Measurements from ENCODE around the gene LRRC34.
A peak's percentile ranks its signal among the peaks of the same experiment; 100 is the strongest.

The LRRC34 gene

DNA sequence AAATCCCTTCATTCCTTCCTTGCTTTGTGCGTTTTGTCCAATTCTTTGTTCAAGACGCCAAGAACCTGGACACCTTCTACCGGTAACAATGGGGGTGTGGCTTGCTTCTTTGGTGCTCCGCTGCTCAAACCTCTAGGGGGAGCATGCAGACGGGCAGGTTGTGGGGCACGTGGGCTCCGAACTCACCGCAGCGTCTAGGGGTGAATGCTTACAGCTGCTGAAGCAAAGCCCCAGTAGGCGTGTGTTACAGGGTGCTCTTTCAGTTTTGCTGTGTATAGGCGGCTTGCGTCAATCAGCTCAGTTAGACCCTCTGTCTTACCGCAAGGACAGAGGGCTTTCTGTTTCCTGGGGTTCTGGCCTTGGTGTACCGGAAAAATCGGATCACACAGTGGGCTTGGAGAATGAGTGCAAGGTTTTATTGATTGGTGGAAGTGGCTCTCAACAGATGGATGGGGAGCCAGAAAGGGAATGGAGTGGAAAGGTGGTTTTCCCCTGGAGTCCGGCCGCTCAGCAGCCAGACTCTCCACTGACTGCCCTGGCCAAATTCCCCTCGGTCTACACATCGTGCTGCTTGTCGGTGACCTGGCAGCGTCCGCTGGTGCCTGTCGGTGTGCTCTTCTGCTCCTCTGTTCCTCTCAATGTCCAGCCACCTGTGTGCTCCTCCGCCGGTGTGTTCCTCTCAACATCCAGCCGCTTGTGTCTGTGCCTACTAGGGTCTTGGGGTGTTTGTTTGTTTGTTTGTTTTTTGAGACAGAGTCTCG, 1.2 kb upstream of the LRRC34 start:
- DNase-seq (ENCODE audit: low read depth) = peak; percentile 41

DNA sequence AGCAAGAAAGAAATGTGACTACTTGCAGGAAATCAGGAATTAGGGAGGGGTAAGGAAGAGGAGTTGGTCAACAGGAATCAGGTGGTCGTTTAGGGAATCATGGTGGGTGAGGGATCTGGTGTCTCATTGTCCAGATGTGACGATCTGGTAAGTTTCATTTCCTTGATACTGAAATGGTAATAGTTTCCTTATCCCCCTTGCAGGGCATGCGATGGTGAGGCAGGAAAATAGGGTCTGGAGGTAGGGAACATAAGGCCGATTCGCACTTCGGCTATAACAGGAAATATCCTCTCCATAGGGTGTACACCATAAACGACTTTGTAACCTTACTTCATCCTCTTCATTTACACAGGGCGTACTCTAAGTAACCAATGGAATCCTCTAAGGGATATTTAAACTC, 574 bp upstream of the LRRC34 start:
- no peak for DNase-seq (ENCODE audit: low read depth)

DNA sequence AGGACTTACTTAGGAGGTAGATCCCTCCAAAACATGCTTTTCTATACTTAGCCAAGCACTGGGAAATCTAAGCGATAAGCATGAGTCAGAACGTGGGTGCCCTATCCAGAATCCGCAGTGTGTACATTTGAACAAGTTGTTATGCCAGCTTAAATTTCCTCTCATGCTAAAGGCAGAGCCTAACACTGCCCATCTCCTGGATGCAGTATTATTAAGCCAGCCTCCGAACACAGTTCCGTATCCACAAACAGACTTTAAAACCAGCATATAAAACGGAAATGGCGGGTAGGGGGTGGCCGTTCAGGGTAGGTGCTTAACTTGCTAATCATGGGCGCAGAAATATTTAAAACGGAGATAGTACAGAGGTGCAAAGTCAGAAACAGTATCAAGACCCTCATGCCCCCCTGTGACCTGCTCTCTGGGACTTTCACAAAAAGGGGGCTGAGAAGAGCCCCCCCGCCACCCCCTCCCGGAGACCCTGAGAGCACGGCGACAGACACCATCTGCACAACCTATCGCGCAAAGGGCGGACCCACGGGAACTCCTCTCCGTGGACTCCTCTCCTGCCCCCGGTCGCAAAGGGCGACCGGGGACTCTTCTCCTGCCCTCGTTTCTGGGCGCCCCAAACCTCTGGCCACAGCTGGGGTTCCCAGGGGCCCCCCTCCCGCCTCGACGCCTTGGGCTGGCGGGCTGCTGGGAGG, 923 bp downstream of the LRRC34 start:
- peak; percentile 82 for DNase-seq (ENCODE audit: low read depth)

DNA sequence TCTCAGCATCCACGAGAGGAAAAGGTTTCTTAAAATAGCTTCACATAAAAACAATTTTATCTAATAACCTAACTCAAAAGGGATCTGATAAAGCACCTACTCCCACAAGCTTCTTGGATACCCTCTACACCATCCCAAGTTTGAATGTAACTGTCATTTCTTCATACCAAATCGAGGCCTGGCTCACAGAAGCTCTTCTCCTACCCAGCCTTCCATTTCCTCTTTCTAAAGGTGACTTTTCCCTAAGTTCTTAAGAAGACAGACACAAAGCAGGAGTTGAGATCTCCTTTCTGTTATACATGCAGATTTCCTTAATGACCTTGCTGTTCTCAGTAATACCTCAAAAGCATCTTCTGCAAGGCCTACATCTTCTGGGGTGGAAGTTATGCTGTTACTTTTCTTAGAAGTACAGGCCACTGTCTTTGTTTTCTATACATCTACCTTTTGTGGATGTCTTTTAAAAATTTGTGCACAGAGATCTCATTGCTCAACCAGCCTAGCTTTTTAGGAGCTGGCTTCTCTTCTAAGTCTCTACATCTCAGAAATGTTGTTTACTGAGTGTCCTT, 3.4 kb downstream of the LRRC34 start:
- no peak for DNase-seq (ENCODE audit: low read depth)

DNA sequence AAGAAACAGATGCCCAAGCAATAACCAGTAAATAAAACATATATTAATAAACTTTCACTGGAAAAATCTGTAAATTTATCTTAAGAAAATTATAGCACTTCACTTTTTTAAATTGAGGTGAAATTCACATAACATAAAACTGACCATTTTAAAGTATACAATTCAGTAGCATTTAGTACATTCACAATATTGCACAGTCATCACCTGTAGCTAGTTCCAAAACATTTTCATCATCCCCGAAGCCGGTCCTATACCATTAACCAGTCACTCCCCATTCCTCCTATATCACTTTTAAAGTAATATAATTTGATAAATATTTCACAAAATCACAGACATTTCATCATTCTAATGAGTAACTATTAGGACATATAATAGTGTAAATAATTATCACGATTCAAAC, 8.0 kb downstream of the LRRC34 start:
- DNase-seq (ENCODE audit: low read depth) = no peak

DNA sequence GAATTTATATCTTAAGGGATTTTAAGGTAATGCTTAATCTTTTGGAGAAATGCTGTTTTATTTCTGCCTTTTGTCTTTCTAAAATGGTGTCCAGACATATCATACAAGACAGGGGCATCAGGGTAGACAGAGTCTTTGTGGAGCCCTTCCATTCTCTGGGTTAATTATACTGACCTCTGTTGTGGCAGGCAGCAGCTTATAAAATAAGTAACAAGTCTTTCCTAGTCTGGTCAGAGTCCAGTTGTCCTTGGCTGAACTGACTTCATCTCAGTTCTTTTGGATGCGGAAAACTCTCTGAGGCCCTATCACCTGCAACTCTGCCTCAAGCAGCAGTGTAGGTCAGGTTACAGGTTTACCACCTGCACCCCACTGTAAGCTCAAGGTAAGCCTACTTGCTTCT, 20.3 kb downstream of the LRRC34 start:
- no peak for DNase-seq (ENCODE audit: low read depth)

DNA sequence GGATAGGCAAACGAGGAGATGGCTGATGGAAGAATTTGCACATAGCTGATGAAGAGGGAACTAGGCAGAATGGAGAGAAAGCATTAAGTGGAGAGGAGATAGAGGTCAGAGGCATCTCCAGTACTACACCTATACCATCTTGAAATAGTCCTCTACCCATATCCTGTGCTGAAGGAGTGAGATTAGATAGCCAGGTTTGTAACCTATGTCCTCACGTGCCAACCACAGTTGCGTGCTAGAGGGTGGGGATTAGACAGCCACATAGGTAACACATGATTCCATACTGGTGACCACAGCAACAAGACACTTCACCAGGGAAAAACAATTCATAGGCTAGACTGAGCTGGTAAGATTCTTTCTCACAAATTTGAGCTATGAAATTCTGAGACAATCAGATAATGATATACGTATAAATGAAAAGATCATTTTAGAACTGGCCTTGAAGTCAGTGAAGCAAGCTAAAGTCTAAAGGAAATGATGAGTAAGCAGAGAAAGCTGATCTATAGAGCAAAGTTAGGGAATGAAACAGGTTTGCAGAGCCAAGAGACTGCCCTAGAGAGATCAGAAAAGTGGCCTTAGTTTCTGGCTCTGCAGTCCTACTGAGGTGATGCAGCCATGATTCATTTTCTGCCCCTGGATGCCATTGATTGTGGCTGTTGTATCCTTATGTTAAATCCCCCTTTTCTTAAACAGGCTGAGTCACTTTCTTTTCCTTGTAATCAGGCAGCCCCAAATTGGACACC, 21.8 kb downstream of the LRRC34 start:
- DNase-seq (ENCODE audit: low read depth) = peak; percentile 67

DNA sequence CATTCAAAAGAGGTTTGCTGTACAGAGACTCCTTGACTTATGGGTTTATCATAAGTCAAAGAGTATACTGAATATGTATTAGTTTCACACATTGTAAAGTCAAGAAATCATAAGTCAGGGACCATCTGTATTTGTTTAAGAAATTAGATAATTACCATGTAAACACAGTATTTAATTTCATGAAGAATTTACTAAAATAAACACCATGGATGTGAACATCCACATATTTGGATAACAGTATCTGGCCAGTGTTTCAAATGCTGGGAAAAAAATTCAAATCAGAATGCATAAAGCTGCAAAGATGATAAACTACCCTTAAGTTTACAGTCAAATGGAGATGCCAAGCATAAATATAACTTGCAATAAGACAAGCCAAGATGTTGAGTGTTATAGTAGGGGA, 22.5 kb downstream of the LRRC34 start:
- DNase-seq (ENCODE audit: low read depth) = no peak

DNA sequence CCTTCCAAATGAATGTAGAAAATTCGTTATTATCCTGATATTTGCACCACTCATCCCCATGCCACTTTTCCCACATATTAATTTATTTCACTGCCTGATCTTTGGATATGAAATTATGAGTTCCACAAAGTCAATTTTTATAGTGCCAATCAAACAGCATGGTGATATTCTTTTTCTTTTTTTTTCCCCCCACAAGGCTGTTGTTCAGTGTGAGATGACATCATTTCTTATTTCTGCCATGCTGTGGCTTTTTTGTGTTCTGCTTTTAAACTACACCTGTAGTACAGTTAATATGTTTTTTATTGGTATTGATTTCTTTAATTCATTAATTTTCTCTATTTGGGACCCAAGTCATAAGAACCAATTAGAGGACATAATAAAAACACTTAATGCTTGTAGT, 24.9 kb downstream of the LRRC34 start:
- no peak for DNase-seq (ENCODE audit: low read depth)

DNA sequence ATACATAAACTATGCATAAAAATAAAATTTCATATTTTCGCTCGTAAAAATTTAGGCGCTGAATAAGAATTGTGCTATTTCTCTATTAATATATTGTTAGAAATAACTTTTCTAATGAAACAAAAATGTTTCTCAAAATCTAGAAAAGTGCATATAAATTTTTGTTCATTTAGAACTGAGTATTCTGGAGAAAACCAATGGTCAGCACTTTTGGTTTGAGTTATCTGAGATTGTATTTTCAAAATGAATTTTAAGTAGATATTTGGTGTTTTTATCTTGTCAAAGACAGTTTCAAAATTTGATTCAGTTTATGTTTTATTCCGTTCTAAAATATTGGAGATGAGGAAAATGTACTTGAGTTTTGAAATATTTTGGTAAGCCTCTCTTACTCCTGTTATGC, 25.6 kb downstream of the LRRC34 start:
- no peak for DNase-seq (ENCODE audit: low read depth)

DNA sequence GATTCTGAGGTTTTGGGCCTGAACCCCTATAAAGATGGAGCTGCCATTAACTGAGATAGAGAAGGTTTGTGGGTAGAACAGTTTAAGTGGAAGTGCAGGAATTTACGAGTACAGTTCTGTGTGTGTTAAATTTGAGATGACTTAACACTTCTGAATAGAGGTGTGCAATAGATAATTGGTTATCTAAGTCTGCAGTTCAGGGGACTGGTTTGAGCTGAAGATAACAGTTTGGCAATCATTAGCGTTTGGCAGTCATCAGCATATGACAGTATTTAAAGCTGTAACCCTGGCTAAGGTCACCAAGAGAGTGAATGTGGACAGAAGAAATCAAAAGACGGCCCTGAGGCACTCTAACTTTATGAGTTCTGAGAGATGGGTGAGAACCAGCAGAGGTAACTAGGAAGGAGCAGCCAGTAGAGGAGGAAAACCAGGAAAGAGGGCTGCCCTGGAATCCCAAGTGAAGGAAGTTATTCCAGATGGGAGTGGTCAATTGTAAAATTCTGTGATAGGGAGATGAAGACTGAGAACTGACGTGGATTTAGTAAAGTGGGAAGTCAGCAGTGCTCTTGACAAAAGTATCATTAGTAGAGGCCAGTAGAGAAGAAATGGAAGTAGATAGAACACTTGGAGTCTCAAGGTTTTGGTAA, 31.4 kb downstream of the LRRC34 start:
- no peak for DNase-seq (ENCODE audit: low read depth)

DNA sequence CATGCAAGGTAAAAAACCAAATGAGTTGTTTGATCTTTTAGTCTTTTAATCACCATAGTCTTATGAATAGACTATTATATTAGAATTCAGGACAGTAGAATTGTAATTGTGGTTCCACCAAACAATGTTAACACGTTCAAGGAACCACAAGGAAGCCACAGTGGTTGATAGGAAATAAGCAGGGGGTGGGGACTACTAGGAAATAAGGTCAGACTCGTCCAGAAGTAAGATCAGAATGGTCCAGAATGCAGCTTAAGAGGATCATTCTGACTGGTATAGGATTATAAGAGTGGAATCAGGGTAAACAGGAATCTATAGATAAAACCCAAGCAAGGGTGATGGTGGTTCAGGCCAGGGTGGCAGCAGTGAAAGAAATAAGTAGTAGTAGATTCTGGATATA, 32.0 kb downstream of the LRRC34 start:
- DNase-seq (ENCODE audit: low read depth) = no peak

DNA sequence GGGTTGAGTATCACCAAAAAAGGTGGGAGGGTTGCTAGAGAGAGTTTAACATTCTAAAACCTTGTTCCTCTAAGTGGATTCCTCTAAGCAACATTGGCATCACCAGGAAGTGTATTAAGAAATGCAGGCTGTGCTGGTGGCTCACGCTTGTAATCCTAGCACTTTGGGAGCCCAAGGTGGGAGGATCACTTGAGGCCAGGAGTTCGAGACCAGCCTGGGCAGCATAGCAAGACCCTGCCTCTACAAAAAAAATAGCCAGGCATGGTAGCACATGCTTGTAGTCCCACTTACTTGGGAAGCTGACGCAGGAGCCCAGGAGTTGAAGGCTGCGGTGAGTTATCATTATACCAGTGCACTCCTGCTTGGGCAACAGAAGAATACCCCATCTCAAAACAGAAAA, 34.9 kb downstream of the LRRC34 start:
- DNase-seq (ENCODE audit: low read depth) = no peak

DNA sequence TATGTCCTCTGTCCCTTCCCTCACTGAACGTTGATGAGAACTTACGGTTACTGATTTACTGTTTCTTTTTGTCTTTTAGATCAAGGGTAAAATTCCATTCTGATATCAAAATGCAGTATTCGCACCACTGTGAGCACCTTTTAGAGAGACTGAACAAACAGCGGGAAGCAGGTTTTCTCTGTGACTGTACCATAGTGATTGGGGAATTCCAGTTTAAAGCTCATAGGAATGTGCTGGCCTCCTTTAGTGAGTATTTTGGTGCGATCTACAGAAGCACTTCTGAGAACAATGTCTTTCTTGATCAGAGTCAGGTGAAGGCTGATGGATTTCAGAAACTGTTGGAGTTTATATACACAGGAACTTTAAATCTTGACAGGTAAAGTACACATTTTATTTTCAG, 38.5 kb downstream of the LRRC34 start:
- peak; percentile 17 for DNase-seq (ENCODE audit: low read depth)

DNA sequence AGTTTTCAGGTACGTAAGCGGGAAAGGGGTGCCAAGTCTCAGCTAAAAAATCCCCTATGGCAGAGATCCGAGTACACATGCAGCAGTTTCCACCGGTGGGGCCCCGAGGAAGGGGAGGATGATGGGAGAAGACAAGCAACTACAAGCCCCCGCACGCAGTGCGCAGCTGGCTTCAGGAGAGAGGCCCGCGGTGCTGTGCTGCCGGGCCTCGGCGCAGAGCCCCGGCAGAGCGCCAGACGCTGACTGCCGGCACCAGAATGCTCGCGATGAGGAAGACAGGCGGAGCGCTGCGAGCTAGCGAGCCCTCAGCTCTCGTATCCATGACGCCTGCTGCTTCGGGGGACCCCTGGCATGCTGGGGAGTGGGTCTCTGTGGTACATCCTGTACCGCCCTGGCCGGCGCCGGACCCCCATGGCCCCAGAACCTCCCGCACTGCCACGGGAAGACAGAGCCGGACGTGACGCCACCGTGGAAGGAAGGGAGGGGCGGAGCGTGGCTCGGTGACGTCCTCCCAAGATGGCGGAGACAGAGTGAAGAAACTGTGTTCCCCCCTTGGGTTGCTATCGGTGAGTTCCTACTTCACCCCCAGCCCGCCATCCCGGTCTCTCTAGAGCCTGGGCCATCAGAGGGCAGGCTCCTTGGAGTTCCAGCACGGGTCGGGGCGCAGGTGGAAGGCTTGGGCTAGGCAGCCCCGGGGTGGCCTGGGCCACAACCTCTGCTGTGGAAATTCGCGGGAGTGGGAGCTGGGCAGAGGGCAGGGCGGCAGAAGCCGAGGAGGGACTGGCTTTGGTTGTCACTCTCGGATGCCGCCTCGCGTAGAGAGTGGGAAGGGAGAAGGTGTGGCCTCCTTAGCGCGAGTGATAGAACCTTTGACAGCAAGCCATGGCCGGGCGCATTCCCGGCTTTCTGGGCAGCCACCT, 39.5 kb downstream of the LRRC34 start, which contains the start of gene MYNN:
Gene MYNN (plus strand): TSS at position 500 of the 920 bp plus-strand sequence. CDS start 900 bp downstream, outside the sequence.
- DNase-seq (ENCODE audit: low read depth) = peak; percentile 92

DNA sequence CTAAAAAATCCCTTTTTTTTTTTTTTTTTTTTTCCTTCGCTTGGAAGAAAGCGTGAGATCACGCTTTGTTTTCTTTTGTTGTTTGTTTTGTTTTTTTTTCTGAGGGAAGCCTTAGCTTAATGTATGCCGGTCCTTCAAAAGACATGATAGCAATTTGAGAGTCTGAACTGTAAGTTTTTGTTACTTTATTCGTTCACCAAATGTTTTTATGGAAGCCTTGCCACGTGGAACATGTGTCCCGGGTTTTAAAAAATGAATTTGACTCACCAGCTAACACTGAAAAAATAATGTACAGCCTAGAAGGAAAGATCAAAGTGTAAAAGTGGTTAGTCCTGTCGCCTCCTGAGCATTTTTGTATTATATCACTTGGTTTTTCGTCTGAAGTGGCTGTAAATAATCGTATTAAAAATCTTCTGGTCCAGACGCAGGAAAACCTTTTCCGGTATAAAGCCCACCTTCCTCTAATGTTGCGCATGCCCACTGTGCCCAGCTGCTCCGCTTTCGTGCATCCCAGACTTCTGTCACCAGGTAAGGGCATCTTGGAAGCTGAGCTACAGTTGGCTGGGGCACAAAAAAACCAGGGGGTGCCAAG, 40.3 kb downstream of the LRRC34 start:
- DNase-seq (ENCODE audit: low read depth) = peak; percentile 87

DNA sequence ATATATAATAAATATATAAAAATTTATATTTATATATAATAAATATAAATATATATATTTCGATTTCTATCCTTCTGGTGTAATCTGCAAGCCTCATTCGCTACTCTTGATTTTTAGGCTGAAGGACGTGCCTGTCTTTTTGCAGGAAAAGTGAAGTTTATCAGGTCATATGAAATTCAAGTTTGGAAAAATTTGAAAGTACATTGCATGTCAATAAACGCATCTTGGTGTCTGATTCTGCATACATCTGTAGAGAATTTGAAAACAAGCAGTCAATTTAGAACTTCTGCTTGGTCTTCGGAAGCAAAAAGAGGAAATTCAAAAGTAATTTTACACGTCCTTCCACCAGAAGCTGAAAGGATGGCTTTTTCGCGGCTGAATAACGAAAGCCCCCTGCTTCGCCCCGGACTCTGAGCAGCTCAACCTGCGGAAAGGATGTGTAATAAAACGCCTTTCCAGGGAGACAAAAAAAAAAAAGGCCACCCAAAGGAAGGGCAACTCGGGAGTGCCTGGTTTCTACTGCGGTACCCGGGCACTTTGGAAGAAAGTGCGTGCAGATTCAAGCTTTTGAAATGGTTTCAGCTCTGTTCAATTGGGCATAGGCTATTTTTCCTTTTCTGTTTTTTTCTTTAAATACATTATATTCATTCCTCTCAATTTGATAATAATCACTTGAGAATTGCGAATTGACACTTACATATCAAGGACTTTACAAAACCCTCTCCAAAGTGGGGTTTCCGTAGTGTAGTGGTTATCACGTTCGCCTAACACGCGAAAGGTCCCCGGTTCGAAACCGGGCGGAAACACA, 41.0 kb downstream of the LRRC34 start:
- DNase-seq (ENCODE audit: low read depth) = peak; percentile 87

DNA sequence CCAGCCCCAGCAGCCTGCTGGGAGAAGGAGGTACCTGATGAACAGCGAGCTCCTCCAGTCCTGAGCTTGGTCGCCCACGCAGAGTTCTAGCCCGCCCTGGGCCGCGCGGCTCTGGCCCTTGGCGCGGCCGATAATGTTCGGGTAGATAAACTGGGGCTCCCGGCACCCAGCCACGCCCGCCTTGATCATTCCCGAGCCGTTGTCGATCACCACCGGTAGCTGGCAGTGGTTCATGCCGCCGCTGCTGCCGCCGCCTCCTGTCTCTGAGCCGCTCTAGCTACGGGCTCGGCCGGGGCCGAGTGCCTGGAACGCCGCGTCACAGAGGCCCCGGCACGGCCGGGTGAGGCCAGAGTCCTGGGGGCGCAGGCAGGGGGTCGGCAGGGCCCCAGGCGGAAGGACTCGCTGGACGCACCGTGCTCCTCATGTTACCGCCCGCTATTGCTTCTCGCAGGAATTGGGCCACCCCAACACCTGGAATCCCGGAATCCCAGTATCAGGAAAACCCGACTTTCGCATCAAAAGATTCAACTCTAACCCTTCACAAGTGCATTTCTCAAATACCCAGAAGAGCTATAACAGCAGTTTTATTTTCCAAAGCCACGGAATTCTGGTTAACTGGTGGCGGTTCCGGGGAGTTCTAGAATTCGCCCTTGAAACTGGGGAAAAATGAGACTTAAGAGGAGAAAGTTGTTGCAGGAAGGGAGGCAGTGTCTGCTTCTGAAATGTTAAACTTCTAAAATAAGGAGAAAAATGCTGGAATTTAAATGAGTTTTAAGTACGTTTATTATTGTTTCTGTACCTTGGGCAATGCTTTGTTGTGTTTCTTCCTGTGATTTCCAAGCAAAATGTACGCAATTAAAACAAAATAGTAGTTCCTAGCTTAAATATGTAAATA, 43.2 kb downstream of the LRRC34 start, which contains the start of gene ACTRT3:
Gene ACTRT3 (minus strand): TSS at position 275 of the 895 bp plus-strand sequence. CDS start 41 bp downstream, at position 234.
- DNase-seq (ENCODE audit: low read depth) = peak; percentile 77

Data from ELR (cell line).